WI38 (cell line): Measurements from ENCODE around the gene MMAB.

ENCODE experiments used
- H3K4me3 ChIP-seq: 2 replicates; pipeline ENCODE4 v1.5.1; 2011; ENCODE audit warnings: low read depth, mild to moderate bottlenecking, control low read depth, low read length
- TF ChIP-seq, protein P1 (sequence below): IDR thresholded peaks from 2 replicates; pipeline ENCODE4 v1.5.1; 2012; ENCODE audit warnings: low read depth, mild to moderate bottlenecking, control low read depth, low read length

MMAB gene

GRCh38 chr12:109567296-109567695 is 6.0 kb downstream of the MMAB start:
- TF ChIP-seq, protein P1, sequence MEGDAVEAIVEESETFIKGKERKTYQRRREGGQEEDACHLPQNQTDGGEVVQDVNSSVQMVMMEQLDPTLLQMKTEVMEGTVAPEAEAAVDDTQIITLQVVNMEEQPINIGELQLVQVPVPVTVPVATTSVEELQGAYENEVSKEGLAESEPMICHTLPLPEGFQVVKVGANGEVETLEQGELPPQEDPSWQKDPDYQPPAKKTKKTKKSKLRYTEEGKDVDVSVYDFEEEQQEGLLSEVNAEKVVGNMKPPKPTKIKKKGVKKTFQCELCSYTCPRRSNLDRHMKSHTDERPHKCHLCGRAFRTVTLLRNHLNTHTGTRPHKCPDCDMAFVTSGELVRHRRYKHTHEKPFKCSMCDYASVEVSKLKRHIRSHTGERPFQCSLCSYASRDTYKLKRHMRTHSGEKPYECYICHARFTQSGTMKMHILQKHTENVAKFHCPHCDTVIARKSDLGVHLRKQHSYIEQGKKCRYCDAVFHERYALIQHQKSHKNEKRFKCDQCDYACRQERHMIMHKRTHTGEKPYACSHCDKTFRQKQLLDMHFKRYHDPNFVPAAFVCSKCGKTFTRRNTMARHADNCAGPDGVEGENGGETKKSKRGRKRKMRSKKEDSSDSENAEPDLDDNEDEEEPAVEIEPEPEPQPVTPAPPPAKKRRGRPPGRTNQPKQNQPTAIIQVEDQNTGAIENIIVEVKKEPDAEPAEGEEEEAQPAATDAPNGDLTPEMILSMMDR: no peak
- H3K4me3 ChIP-seq: no peak overlapping the region

- no peak overlapping the region for H3K4me3 ChIP-seq
- TF ChIP-seq, protein P1: no peak
Observed at GRCh38 chr12:109566424-109566823, 6.9 kb downstream of the MMAB start.

- TF ChIP-seq, protein P1: no peak
- H3K4me3 ChIP-seq: no peak overlapping the region
Observed at GRCh38 chr12:109563291-109564284, 9.7 kb downstream of the MMAB start.

DNA sequence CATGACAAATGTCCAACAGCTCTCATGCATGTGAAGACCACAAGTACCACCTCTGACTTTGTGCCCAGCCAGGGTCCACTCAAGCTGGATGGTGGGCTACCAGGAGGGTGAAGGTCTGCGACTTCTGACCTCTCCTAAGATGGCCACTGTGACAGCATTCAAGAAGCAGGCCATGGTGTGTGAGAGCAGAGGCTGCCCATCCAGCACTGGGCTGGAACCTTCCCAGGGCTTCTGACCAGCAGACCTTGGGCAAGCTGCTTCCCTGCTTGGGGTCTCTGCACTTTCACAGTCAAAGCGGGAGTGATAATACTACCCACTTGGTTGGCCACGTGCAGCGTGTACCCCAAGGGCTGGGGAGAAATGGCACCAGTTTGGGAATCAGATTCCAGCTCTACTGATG is 10.4 kb downstream of the MMAB start:
- TF ChIP-seq, protein P1: no peak
- no peak overlapping the region for H3K4me3 ChIP-seq

DNA sequence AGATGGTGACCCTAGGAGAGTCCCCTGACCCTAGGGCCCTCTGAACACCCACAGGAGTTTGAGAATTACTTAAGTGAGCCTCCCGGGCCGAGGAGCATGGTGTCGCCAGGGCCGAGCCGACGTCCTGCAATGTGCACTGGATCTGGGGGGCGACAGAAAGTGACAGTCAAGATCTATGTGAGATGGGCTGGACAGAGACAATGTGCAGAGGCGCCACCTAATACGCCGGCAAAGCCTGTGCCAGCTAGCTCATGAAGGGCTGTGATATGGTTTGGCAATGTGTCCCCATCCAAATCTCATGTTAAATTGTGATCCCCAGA is 11.6 kb downstream of the MMAB start:
- TF ChIP-seq, protein P1: no peak
- no peak overlapping the region for H3K4me3 ChIP-seq

DNA sequence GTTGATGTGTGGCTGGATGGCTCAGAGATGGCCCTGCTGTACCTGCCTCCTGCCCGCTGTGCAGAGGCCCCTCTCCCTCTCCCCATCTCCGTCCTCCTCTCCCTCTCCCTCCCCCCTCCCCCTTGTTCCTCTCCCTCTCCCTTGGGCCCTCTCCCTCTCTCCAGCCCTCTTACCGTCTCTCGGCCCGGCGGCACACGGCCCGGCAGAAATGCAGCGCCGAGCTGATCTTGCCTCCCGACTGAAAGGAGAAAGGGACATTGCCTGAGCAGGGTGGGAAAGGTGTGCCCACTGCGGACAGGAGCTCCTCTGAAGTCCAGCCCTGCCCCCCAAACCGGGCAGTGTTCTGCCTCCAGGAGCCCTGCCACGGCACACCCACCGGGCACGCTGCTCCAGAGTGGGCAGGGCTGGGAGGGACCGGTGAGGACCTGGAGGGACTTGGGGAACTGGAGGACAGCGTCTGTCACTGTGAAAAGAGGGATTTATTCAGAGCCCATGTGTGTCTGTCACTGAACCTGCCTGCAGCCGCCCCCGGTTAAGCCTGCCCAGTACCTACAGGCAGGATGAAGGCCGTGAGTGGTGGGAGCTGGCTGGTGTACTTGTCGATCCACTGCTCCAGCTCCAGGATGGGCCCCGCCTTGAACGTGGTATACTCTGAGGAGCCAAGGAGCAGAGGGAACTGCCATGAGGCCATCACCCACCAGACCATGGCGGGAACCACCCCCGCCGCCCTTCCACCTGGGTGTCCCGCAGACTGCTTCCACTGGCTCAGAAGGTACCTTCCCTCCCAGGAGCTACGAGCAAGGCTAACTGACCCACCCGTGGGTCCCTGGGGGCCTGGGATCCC is 12.2 kb downstream of the MMAB start:
- no peak overlapping the region for H3K4me3 ChIP-seq
- TF ChIP-seq, protein P1: no peak

- TF ChIP-seq, protein P1: no peak
- no peak overlapping the region for H3K4me3 ChIP-seq
Observed at GRCh38 chr12:109559601-109560000, 13.7 kb downstream of the MMAB start.
